GM19023 (cell line): Measurements from ENCODE around the gene ZNF148.

Experiments used
- ATAC-seq: cut with Tn5 transposase; IDR thresholded peaks from one replicate; pipeline ENCODE4 v1.9.1; 2021; ENCODE audit warnings: mild to moderate bottlenecking, moderate library complexity; ENCODE audit not compliant: unreplicated experiment

The ZNF148 gene

DNA sequence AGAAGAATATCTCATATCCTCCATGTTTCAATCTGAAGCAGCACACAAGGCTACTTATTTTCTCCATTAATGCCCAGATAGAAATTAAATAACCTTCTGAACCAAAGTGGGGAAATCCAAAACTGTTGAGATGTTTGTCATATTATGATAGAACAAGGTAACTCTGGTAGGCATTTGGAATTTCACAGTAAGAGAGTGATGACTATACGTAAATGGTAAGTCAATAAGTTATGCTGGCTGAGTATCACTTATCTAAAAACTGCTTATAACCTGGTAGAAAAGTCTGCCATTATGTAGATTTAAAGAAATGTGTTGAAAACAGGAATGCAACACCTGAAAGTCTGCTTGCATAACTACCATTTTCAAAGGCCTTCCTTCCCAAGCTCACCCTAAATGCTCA is 145.4 kb downstream of the ZNF148 start:
- no peak for ATAC-seq

DNA sequence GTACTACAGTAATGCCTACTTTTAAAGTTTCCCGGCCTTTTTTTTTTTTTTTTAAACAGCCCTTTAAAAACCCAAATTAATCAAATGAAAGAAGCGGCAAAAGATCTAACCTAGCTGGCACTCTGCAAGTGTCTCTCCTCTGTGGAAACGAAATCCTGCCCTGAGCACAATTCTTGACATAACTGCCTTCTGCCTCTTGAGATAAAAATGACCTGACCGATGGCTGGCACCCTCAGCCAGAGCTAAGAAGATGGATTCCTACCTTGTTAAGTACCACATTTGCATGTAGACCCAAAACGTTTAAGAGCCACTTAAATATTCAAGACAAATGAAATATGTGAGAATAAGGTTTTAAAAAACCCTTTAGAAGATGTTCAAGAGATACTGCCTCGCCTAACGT is 146.0 kb downstream of the ZNF148 start:
- ATAC-seq = no peak

DNA sequence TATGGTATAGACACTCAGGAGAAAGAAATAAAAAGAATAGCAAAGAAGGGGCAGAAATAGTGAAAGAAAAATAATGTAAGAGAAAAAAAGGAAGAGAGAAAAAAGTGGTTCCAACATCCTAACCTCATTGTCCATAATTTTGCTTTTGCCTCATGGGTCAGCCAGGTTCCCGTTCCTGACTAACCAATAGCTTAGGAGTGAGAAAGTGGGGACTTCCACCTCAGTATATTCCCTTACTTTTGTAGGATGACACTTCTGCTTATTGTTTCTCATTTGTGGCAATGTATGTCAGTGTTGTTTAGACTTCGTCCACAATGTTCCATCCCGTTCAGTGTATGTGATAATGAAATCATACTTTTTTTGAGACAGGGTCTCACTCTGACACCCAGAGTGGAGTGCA is 153.3 kb downstream of the ZNF148 start:
- no peak for ATAC-seq

DNA sequence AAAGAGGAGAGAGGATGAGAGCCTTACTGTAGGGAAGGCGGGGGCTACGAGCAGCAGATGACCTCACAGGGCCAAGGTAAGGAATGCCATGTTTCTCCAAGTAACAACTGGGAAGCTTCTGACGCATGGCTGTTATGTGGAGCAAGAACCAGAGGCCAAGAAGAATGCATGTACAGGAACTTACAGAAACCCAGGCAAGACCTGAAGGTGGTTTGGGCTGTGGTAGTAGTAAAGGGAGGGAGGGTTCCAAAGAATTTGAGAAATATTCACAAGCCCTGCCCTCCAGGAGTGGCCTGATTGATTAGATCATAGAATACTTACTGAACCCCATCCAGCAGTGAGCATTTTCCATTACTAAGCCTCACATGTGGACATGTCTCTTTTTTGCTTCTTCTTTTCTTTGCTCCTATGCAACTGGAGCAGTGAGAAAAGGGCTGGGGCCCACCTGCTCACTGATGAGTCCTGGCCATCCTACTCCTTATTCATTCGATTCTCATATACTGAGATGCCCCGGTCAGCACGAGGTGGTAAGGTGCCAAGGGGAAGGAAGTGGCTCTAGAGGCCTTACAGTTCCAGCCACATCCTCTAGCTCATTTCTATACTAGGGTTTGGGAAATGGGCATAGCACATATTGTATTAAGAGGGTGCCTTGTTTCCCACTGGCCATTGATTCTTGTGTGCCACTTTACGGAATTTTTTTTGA is 154.2 kb downstream of the ZNF148 start:
- no peak for ATAC-seq

DNA sequence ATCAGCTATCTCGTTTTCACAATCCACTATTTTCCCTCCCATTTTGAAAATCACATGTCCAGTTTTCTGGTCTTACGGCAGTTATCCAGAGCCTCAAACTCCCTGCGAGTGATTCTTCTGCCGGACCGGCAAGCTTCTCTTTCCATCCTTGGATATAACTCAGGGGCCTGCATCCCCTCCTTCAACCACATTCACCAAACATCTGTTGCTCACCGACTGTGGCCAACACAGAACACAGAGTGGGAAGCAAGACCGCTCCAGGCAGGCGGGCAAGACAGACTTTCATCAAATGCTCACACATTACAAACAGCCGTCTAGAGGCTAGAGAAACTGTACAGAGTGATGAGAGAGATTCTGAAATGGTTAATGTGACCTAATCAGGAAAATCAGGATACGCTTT is 154.9 kb downstream of the ZNF148 start:
- ATAC-seq = no peak

DNA sequence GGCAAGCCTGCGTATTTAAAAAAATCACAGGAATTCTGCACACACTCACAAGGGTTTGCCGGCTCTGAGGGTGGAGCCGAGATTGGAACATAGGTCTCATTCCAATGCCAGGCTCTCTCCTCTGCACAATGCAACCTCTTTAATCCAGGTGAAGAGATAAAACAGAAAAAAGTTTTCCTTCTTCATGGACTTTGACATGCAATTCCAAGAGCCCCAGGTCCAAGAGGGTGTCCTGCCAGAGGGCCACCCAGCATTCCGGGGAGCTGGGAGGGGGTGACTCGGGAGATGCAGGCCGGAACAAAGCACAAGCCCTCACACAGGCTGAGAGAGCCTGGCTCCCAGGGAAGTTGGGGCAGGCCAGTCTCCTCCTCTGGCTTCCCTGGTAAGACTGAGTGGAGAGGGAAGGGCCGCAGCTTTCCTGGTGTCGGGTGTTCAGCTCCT is 155.8 kb downstream of the ZNF148 start:
- ATAC-seq = no peak

DNA sequence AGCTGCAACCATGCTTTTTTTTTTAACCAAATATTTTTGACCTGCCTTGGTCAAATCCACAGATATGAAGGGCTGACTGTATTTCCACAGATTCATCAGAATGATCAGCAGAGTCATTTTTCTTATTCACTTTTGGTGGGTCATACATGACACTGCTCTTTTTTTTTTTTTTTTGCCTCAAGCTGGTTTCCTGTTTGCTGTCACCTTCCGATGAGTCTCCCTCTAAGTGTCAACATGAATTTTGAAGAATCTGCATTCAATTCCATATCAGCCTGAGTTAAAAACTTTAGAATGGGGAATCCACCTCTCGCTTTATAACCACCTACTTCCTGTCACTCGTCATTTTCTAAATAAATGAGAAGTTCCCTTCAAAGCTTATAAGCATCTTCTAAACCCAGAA is 160.4 kb downstream of the ZNF148 start:
- no peak for ATAC-seq

DNA sequence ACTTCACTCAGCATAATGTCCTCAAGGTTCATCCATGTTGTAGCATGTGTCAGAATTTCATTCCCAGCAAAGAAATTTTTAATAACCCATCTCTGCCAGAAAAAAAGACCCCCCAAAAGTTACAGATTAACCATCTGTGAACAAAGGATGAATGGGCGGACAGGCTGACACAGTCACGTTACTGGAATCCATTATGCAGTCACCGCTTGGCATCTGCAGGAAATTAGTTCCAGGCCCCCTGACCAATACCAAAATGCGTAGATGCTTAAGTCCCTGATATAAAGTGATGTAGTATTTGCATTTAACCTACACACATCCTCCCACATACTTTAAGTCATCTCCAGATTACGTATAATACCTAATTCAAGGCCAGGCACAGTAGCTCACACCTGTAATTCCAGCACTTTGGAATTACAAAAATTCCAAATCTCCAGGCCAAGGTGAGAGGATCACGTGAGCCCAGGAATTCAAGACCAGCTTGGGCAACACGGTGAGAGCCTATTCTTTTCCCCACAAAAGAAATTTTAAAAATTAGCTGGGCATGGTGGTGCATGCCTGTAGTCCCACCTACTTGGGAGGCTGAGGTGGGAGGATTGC is 161.1 kb downstream of the ZNF148 start:
- no peak for ATAC-seq

DNA sequence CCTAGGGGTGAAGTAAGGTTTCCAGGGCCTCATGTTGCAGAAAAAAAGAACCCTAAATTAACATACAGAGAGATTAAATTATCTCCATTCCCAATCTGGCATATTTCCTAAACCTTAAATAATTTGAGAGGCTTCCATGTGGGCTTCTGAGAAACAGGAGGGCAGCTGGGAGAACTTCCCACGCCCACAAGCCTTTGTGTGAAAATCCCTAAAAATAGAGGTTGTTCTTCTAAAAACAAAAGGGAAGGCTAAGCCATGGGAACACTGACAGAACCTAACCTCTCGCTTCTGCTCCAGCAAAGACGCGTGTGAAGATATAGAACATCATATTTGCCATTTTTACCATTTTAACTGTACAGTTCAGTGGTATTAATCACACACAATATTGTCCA is 161.8 kb downstream of the ZNF148 start:
- no peak for ATAC-seq

DNA sequence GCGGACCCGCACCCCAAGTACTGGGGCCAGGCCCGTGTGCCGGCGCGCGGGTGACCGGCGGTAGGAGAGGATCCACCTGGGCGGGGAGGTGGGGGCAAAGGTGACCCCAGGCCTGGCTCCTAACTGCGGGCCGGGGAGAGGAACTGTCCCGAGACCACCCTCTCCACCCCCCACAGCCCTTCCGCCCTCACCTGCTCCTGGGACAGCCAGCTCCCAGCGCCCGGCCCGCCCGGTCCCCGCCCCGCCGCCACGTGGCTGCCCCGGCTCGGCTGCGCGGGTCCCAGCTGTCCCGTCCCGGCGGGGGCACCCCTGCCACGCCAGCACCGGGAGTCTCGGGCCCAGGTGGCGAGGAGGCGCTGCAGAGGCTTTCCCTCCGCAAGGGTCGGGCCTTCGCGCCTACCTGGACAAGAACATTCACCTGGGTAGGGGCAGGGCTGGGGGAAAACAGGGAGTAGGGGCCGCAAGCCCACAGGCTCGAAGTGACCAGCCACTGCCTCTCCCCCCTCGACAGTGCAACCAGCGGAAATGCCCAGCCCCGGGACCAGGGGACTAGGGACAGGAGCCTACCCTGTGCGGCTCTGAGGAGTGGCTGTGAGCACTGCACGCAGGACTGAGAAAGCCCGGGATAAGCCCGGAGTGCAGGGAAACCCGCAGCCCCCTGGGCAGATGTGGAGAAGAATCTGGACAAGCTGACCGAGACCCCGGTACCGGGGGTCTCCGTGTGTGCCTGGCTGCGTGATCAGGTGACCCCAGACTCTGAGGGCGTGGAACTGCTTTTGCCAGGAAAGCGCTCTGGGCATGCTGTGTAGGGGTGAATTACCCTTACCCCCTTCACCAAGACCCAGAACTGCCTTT is 162.4 kb downstream of the ZNF148 start, which contains the start of gene SLC12A8:
TSS of gene SLC12A8 (minus strand) at position 240 of the 855 bp plus-strand sequence. CDS start 1,399 bp downstream, outside the sequence.
- ATAC-seq = no peak

DNA sequence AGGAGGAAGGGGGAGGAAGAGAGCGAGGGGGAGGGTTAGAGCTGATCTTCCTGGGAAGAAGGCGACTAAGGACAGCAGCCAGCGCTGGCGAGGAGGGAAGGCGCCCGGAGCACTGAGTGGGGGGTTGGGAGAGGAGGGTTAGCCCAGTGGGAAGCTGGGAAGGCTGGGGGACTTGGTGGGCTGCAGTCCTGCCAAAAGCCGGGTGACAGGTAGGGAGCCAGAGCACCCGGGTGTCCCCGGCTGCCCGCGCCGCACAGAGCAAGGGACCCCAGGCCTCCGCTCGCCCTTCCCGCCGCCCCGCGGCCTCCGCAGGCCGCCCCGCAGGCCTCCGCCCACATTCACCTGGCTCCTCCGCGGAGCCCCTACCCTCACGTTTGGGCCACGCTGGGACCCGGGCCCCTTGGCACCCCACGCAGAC is 163.0 kb downstream of the ZNF148 start:
- no peak for ATAC-seq

DNA sequence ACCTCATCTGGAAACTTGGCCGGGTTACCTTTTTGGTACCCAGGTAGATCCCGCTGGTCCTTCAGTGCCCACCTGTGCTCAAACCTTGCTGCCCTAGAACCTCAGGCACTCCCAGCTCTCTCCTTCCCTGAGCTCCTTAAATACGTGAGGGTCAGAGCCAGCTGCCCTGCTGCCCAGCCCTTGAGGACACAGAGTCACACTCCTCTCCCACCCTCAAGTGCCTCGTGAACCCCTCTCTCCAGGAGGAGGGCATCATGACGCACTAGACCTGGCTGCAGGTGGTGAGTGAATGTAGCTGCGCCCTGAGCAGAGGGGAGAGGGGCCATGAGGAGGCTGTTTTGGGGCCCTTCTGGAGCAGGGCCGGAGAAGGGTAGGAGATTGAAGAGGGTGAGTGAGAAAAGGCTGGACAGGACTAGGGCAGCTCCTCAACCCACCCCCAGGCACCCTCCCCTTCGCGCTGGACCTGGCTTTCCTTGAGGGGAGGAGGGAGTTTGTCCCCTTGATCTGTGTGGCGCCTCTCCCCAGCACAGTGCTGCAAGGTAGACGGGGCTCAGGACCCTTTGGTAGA is 163.5 kb downstream of the ZNF148 start:
- ATAC-seq = no peak

DNA sequence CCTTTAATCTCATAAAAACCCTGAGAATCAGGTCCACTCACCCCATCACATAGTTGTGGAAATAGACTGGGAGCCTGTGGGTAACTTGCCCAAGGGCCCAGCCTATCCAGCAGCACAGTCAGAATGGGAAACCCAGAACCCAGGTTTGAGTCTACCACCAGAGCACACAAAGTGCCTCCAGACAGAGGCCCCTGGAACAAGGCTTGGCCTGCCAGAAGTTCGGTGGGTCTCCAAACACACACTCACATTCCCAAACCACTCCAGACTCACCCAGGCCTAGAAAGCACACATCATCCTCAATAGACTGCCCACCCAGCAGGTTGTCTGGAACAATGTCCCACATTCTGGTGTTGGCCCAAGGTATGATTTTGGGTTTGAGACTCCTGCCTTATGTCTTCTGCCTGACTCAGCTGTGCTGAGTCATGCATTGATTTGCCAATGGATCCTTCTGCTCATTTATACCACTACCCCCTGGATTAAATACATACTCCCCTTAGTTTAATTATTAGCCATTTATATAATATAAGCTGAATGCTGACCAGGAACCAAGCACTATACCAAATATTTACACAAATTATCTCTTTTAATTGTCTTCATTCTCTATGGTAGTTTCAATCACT is 167.1 kb downstream of the ZNF148 start:
- ATAC-seq = no peak

DNA sequence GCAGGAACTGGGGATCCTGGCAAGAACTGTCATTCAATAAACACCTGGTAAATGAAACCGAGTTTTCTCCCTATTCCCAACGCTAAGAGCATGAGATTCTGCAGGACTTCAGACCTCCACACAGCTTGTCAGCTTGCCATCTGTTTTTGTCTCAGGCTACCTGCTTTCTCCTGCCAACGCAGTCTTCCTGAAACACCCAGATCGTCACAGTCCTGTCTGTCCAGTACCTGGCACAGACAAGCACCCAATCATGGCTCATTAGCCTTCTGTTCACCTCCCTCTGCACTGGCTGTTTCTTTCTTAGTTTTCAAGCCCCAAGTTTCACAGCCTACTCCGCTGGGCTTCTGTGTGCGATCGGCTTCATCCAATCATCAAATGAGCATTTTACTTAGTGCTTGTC is 167.6 kb downstream of the ZNF148 start:
- ATAC-seq = no peak

DNA sequence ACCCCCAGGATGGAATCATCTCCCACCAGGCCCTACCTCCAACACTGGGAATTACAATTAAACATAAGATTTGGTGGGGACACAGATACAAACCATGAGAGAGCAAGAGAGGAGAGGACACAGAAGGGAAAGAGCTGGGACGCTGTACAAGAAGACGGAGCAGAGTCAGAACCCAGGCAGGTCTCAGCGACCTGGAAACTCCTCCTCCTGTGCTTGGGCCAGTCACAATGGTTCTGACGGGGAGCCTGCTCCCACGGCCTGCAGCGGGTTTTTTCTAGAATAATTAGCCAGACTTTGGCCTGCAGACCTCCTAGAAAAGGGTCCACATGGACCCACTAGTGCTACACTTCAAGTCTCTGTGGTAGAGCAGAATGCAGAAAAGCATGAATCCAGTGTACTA is 168.2 kb downstream of the ZNF148 start:
- ATAC-seq = no peak

DNA sequence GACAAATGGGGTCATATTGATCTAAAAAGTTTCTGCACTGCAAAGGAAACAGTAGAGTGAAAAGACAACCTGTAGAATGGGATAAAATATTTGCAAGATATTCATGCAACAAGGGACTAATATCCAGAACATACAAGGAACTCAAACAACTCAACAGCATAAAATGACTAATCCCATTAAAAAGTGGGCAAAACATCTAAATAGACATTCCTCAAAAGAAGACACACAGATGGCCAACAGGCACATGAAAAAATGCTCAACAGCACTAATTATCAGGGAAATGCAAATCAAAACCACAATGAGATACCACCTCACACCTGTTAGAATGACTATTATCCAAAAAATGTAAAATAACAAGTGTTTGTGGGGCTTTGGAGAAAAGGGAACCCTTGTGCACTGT is 171.4 kb downstream of the ZNF148 start:
- ATAC-seq = no peak

DNA sequence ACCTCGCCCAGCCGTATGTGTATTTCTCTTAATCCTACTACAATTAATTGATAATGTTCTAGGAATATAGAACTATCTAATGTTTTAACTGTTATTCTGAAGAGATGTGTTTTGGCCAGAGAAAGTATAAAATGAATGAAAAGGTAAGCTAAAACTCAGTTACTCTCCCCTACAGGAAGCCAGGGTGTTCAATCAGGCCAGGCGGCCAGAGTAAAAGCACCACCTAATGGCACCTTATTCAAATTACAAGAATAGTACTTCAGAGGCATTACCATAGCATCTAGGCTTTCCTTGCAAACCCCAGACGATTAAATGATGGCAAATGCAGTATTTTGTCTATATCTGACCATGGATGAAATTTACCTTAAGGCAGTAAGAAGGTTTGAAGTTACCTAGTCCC is 172.9 kb downstream of the ZNF148 start:
- ATAC-seq = no peak

DNA sequence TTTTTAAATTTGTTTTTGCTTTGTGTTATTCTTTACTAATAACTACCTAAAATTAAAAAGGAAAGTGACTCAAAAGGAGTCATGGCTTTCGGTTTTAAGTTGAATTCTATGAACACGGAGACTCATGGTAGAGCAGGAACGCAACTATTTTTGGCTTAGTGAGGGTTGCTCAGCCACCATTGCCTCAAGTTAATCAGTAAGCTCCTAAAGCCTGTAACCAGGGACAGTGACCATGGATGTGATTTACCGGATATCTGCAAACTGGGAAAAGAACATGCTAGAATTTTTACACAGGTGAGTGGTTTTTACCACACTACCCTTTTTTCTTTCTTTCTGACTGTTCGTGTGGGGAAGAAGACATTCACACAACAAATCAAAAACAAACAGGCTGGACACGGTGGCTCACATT is 174.4 kb downstream of the ZNF148 start:
- ATAC-seq = peak; percentile 78

DNA sequence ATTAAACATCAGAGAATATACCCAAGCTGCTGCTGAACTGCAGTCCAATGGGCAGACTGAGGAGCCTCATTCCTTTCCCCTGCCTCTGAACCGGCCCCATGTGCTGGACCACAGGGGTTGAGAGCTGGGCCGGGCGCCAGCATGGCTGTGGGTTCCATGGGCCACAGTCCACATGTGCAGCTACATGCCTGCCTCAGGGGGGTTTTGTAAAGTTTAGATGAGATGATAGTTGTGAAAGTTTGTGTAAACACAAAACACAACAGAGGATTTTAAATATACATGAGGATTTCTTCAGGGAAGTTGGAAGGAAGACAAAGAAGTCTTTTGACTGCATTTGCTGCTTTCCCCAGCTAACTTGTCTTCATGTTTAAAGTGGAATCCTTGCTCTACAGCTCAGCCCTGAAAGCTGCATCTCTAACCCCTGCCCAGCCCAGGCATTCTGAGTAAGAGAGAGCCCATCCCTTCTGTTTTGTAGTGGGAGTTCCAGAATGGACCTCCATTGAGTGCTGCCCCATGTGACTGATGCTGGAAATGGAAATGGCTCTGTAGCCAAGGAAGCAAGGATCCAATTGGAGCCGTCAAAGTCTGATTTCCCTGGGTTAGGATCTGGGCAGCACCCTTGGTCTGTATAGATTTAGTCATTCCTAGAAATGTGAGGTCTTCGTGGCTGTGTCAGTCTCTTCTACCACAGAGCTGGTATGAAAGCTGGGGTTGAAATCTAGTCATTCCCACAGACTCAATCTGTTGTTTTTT is 180.1 kb downstream of the ZNF148 start:
- ATAC-seq = no peak
